ENCODE measurements around the gene CXXC5. TPM values are rescaled to one million over a fixed set of nuclear protein-coding genes. Genes with fewer than 3 reads are reported as not detected.

The CXXC5 gene
- total and polyA plus RNA-seq, 2 donors (not counting 1 experiment from before 2014, with no cell fraction given), result 18.6 to 43.9 TPM

DNA sequence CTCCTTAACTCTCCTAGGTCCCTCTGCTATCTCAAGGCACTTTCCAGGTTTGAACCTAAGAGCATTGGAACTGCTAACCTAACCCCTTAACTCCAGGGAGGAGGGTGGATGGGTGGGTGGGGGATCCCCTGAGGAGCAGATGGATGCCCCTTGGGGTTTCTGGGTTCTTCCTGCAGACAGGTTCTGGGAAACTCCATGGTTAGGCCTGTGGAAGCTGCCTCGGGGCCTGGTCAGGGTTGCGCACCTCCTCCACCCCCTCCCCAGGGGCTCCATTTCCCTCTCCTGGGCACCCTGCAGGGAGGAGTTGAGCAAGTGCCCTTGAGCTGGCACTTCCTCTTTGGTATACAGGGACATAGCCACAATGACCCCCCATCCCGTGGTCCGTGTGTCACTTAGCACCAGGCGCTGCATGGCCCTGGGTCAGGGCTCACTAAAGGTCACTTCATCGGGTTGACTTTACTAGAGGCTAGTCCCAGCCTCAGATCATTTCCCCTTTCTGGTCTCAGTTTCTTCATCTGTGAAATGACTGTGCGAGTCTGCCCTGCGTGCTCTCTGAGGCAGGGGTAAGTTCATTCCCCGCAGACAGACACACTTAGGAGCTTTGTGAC lies 16.0 kb downstream of the CXXC5 start:
- no peak for DNase-seq (ENCODE audit: low read depth in 2 of 2)
- H3K9ac ChIP-seq (ENCODE audit: insufficient read depth, low read length), result no peak overlapping the region
- H3K36me3 ChIP-seq (ENCODE audit: control insufficient read depth, insufficient read depth, low read length), result no peaks in the 10 kb centered on the region
- no peak overlapping the region for H2AFZ ChIP-seq (ENCODE audit: low read length)
- peaks cover 13% of the 10 kb centered on the region for H3K79me2 ChIP-seq (ENCODE audit: control insufficient read depth, insufficient read depth, low read length)
- H3K27ac ChIP-seq (ENCODE audit: insufficient read depth, low read length), result no peak overlapping the region
- H3K4me3 ChIP-seq (replicated peaks in 1 of 4; ENCODE audit: control extremely low read depth in 1 of 4, insufficient read depth in 1 of 4, low read depth in 3 of 4, low read length in 4 of 4), result no peak overlapping the region
- no peak for TF ChIP-seq EZH2 (IDR thresholded peaks at IDR 0.05; ENCODE audit: low read length, missing control alignments)
- TF ChIP-seq CTCF (conservative IDR thresholded peaks at IDR 0.05 in 1 of 2, IDR thresholded peaks at IDR 0.05 in 1 of 2; ENCODE audit: low read depth in 1 of 2, low read length in 2 of 2), result no peak
- no peaks in the 10 kb centered on the region for H3K27me3 ChIP-seq (ENCODE audit: control insufficient read depth, insufficient read depth, low read length)
- no peaks in the 10 kb centered on the region for H4K20me1 ChIP-seq (ENCODE audit: control insufficient read depth, extremely low read depth, insufficient read depth, low read length)
- peaks cover 34% of the 10 kb centered on the region for H3K4me1 ChIP-seq (ENCODE audit: control insufficient read depth, extremely low read depth, insufficient read depth, low read length)
- H3K4me2 ChIP-seq (ENCODE audit: extremely low read depth, insufficient read depth, low read length), result no peak overlapping the region
- no peaks in the 10 kb centered on the region for H3K9me3 ChIP-seq (ENCODE audit: control insufficient read depth, insufficient read depth, low read depth, low read length)

- no peak overlapping the region for H3K4me3 ChIP-seq (replicated peaks in 1 of 4; ENCODE audit: control extremely low read depth in 1 of 4, insufficient read depth in 1 of 4, low read depth in 3 of 4, low read length in 4 of 4)
- H3K79me2 ChIP-seq (ENCODE audit: control insufficient read depth, insufficient read depth, low read length), result peaks cover 17% of the 10 kb centered on the region
- H3K27ac ChIP-seq (ENCODE audit: insufficient read depth, low read length), result no peak overlapping the region
- no peak for DNase-seq (ENCODE audit: low read depth in 2 of 2)
- H3K27me3 ChIP-seq (ENCODE audit: control insufficient read depth, insufficient read depth, low read length), result no peaks in the 10 kb centered on the region
- peaks cover 27% of the 10 kb centered on the region for H3K4me1 ChIP-seq (ENCODE audit: control insufficient read depth, extremely low read depth, insufficient read depth, low read length)
- H2AFZ ChIP-seq (ENCODE audit: low read length), result no peak overlapping the region
- no peak for TF ChIP-seq CTCF (conservative IDR thresholded peaks at IDR 0.05 in 1 of 2, IDR thresholded peaks at IDR 0.05 in 1 of 2; ENCODE audit: low read depth in 1 of 2, low read length in 2 of 2)
- TF ChIP-seq EZH2 (IDR thresholded peaks at IDR 0.05; ENCODE audit: low read length, missing control alignments), result no peak
- no peaks in the 10 kb centered on the region for H4K20me1 ChIP-seq (ENCODE audit: control insufficient read depth, extremely low read depth, insufficient read depth, low read length)
- no peak overlapping the region for H3K9ac ChIP-seq (ENCODE audit: insufficient read depth, low read length)
- no peak overlapping the region for H3K4me2 ChIP-seq (ENCODE audit: extremely low read depth, insufficient read depth, low read length)
- no peaks in the 10 kb centered on the region for H3K9me3 ChIP-seq (ENCODE audit: control insufficient read depth, insufficient read depth, low read depth, low read length)
- H3K36me3 ChIP-seq (ENCODE audit: control insufficient read depth, insufficient read depth, low read length), result no peaks in the 10 kb centered on the region
These were observed 16.7 kb downstream of the CXXC5 start for GRCh38 chr5:139664727-139665351.

- Histone ChIP-seq H3K9me3 (ENCODE audit: control insufficient read depth, insufficient read depth, low read depth, low read length) (no peaks in the 10 kb centered on the region), H2AFZ (ENCODE audit: low read length) (no peak overlapping the region), H3K9ac (ENCODE audit: insufficient read depth, low read length) (no peak overlapping the region), H4K20me1 (ENCODE audit: control insufficient read depth, extremely low read depth, insufficient read depth, low read length) (no peaks in the 10 kb centered on the region), H3K27ac (ENCODE audit: insufficient read depth, low read length) (no peak overlapping the region), H3K27me3 (ENCODE audit: control insufficient read depth, insufficient read depth, low read length) (no peaks in the 10 kb centered on the region), H3K36me3 (ENCODE audit: control insufficient read depth, insufficient read depth, low read length) (no peaks in the 10 kb centered on the region), H3K79me2 (ENCODE audit: control insufficient read depth, insufficient read depth, low read length) (peaks cover 20% of the 10 kb centered on the region), H3K4me2 (ENCODE audit: extremely low read depth, insufficient read depth, low read length) (no peak overlapping the region), H3K4me3 (replicated peaks in 1 of 4; ENCODE audit: control extremely low read depth in 1 of 4, insufficient read depth in 1 of 4, low read depth in 3 of 4, low read length in 4 of 4) (no peak overlapping the region), H3K4me1 (ENCODE audit: control insufficient read depth, extremely low read depth, insufficient read depth, low read length) (peaks cover 22% of the 10 kb centered on the region)
- no peak for TF ChIP-seq CTCF (conservative IDR thresholded peaks at IDR 0.05 in 1 of 2, IDR thresholded peaks at IDR 0.05 in 1 of 2; ENCODE audit: low read depth in 1 of 2, low read length in 2 of 2)
- TF ChIP-seq EZH2 (IDR thresholded peaks at IDR 0.05; ENCODE audit: low read length, missing control alignments), result no peak
- no peak for DNase-seq (ENCODE audit: low read depth in 2 of 2)
These were observed 17.5 kb downstream of the CXXC5 start for GRCh38 chr5:139665626-139666025.
